NAMALWA (cell line): ENCODE results near the gene PDZD2.
"Not testable (repeated sequence)": the region's sequence is repeated elsewhere in the genome, so short reads cannot be mapped to it uniquely, and the experiment has no call there.

Experiments used
- DNase-seq: peaks from one replicate; pipeline ENCODE4 v3.0.0-alpha.2; 2015; ENCODE audit warnings: low spot score

The PDZD2 gene

GRCh38 chr5:31733371-31733770, 94.4 kb downstream of the PDZD2 start:
- DNase-seq, result no peak

GRCh38 chr5:31736127-31736526, 97.2 kb downstream of the PDZD2 start:
- no peak for DNase-seq

- DNase-seq, result no peak
Observed at GRCh38 chr5:31738199-31738598, 99.3 kb downstream of the PDZD2 start.

- no peak for DNase-seq
Observed at GRCh38 chr5:31741496-31741895, 102.6 kb downstream of the PDZD2 start.

GRCh38 chr5:31743678-31744077, 104.7 kb downstream of the PDZD2 start:
- no peak for DNase-seq

- no peak for DNase-seq
Observed at GRCh38 chr5:31748458-31749172, 109.7 kb downstream of the PDZD2 start.

- DNase-seq, result no peak
Observed at GRCh38 chr5:31750215-31750614, 111.3 kb downstream of the PDZD2 start.

- no peak for DNase-seq
Observed at GRCh38 chr5:31751610-31752009, 112.7 kb downstream of the PDZD2 start.

- no peak for DNase-seq
Observed at GRCh38 chr5:31753700-31754357, 114.9 kb downstream of the PDZD2 start.

- no peak for DNase-seq
Observed at GRCh38 chr5:31754358-31754704, 115.4 kb downstream of the PDZD2 start.

- DNase-seq, result no peak
Observed at GRCh38 chr5:31754741-31755675, 116.1 kb downstream of the PDZD2 start.

GRCh38 chr5:31755676-31756230, 116.8 kb downstream of the PDZD2 start:
- DNase-seq, result no peak

GRCh38 chr5:31757806-31758205, 118.9 kb downstream of the PDZD2 start:
- DNase-seq, result no peak

GRCh38 chr5:31758803-31759425, 120.0 kb downstream of the PDZD2 start:
- DNase-seq, result no peak

- no peak for DNase-seq
Observed at GRCh38 chr5:31759925-31760324, 121.0 kb downstream of the PDZD2 start.

GRCh38 chr5:31761877-31762276, 122.9 kb downstream of the PDZD2 start:
- no peak for DNase-seq

- DNase-seq, result no peak
Observed at GRCh38 chr5:31763424-31763823, 124.5 kb downstream of the PDZD2 start.

GRCh38 chr5:31764687-31765086, 125.8 kb downstream of the PDZD2 start:
- not testable (repeated sequence) for DNase-seq

- DNase-seq, result no peak
Observed at GRCh38 chr5:31767335-31768031, 128.6 kb downstream of the PDZD2 start.

GRCh38 chr5:31768046-31768445, 129.1 kb downstream of the PDZD2 start:
- DNase-seq, result no peak

- no peak for DNase-seq
Observed at GRCh38 chr5:31768784-31769183, 129.9 kb downstream of the PDZD2 start.
